ENCODE results near the gene BDKRB2.

Gene BDKRB2

GRCh38 chr14:96257056-96257455 is 52.4 kb downstream of the BDKRB2 start:
- TF ChIP-seq CTCF (IDR thresholded peaks at IDR 0.05; ENCODE audit: borderline replicate concordance, extremely low read depth, low read length, poor library complexity, severe bottlenecking) (no peak), EZH2 (IDR thresholded peaks at IDR 0.05; ENCODE audit: borderline replicate concordance, low read depth, low read length, severe bottlenecking) (no peak)
- Histone ChIP-seq H3K79me2 (ENCODE audit: insufficient read depth, low read length) (no peaks in the 10 kb centered on the region), H3K27me3 (ENCODE audit: insufficient read depth, low read length, poor library complexity) (peaks cover 18% of the 10 kb centered on the region), H3K9me3 (ENCODE audit: insufficient read depth, low read length, severe bottlenecking) (peaks cover 3% of the 10 kb centered on the region), H4K20me1 (ENCODE audit: insufficient read depth, low read length) (no peaks in the 10 kb centered on the region), H2AFZ (ENCODE audit: low read depth, low read length) (no peak overlapping the region), H3K27ac (ENCODE audit: low read length) (no peak overlapping the region), H3K36me3 (ENCODE audit: insufficient read depth, low read length) (no peaks in the 10 kb centered on the region), H3K4me1 (ENCODE audit: insufficient read depth, low read length) (no peaks in the 10 kb centered on the region), H3K9ac (ENCODE audit: low read depth, low read length) (no peak overlapping the region), H3K4me2 (ENCODE audit: insufficient read depth, low read length) (no peak overlapping the region), H3K4me3 (ENCODE audit: low read depth in 1 of 2, low read length in 2 of 2) (no peak overlapping the region)
- no peak for ATAC-seq (ENCODE audit: insufficient read depth, low read depth)
- DNase-seq, result no peak

GRCh38 chr14:96257900-96258299 is 53.3 kb downstream of the BDKRB2 start:
- no peak overlapping the region for H3K4me2 ChIP-seq (ENCODE audit: insufficient read depth, low read length)
- peaks cover 3% of the 10 kb centered on the region for H3K9me3 ChIP-seq (ENCODE audit: insufficient read depth, low read length, severe bottlenecking)
- peaks cover 18% of the 10 kb centered on the region for H3K27me3 ChIP-seq (ENCODE audit: insufficient read depth, low read length, poor library complexity)
- H3K9ac ChIP-seq (ENCODE audit: low read depth, low read length), result no peak overlapping the region
- H3K36me3 ChIP-seq (ENCODE audit: insufficient read depth, low read length), result no peaks in the 10 kb centered on the region
- H3K4me1 ChIP-seq (ENCODE audit: insufficient read depth, low read length), result no peaks in the 10 kb centered on the region
- H4K20me1 ChIP-seq (ENCODE audit: insufficient read depth, low read length), result no peaks in the 10 kb centered on the region
- no peak overlapping the region for H2AFZ ChIP-seq (ENCODE audit: low read depth, low read length)
- no peak overlapping the region for H3K4me3 ChIP-seq (ENCODE audit: low read depth in 1 of 2, low read length in 2 of 2)
- no peak for DNase-seq
- TF ChIP-seq EZH2 (IDR thresholded peaks at IDR 0.05; ENCODE audit: borderline replicate concordance, low read depth, low read length, severe bottlenecking) (no peak), CTCF (IDR thresholded peaks at IDR 0.05; ENCODE audit: borderline replicate concordance, extremely low read depth, low read length, poor library complexity, severe bottlenecking) (no peak)
- ATAC-seq (ENCODE audit: insufficient read depth, low read depth), result no peak
- no peaks in the 10 kb centered on the region for H3K79me2 ChIP-seq (ENCODE audit: insufficient read depth, low read length)
- H3K27ac ChIP-seq (ENCODE audit: low read length), result no peak overlapping the region

GRCh38 chr14:96260341-96260821 is 55.7 kb downstream of the BDKRB2 start:
- no peak for DNase-seq
- peaks cover 7% of the 10 kb centered on the region for H3K27me3 ChIP-seq (ENCODE audit: insufficient read depth, low read length, poor library complexity)
- ATAC-seq (ENCODE audit: insufficient read depth, low read depth), result no peak

More at GRCh38 chr14:96260341-96260821, 55.7 kb downstream of the BDKRB2 start:
- no peaks in the 10 kb centered on the region for H3K79me2 ChIP-seq (ENCODE audit: insufficient read depth, low read length)
- no peaks in the 10 kb centered on the region for H4K20me1 ChIP-seq (ENCODE audit: insufficient read depth, low read length)
- no peak overlapping the region for H3K4me2 ChIP-seq (ENCODE audit: insufficient read depth, low read length)
- no peak overlapping the region for H3K9ac ChIP-seq (ENCODE audit: low read depth, low read length)
- TF ChIP-seq CTCF (IDR thresholded peaks at IDR 0.05; ENCODE audit: borderline replicate concordance, extremely low read depth, low read length, poor library complexity, severe bottlenecking) (no peak), EZH2 (IDR thresholded peaks at IDR 0.05; ENCODE audit: borderline replicate concordance, low read depth, low read length, severe bottlenecking) (no peak)
- no peaks in the 10 kb centered on the region for H3K4me1 ChIP-seq (ENCODE audit: insufficient read depth, low read length)
- H2AFZ ChIP-seq (ENCODE audit: low read depth, low read length), result no peak overlapping the region
- peaks cover 3% of the 10 kb centered on the region for H3K9me3 ChIP-seq (ENCODE audit: insufficient read depth, low read length, severe bottlenecking)
- H3K4me3 ChIP-seq (ENCODE audit: low read depth in 1 of 2, low read length in 2 of 2), result no peak overlapping the region
- H3K27ac ChIP-seq (ENCODE audit: low read length), result no peak overlapping the region
- H3K36me3 ChIP-seq (ENCODE audit: insufficient read depth, low read length), result no peaks in the 10 kb centered on the region
